HepG2 (cell line): ENCODE results near the gene DMRTB1. TPM values are rescaled to one million over a fixed set of nuclear protein-coding genes. Genes with fewer than 3 reads are reported as not detected.

Experiments used
- ATAC-seq: fragments of 200-7000 bp; cut with Tn5 transposase; 3 replicates; pipeline ENCODE4 v1.9.1; 2020; ENCODE audit warnings: mild to moderate bottlenecking, moderate library complexity
- BruUV-seq: library from RNA; stranded (reverse); fragments of 400-500 nt; replicated peaks from 2 replicates; lab custom pipeline; 2021; lab: Mats Ljungman, UMichigan
- CTCF ChIA-PET: fragments of 300-600 bp; formaldehyde crosslinking; extraction: SDS; loops from one replicate; lab custom pipeline; 2021; ENCODE audit warnings: low total read pairs, inconsistent platforms, low intra/inter-chr PET ratio; lab: Yijun Ruan, JAX
- POLR2A ChIA-PET: fragments of 350-600 bp; sonication (Branson Sonifier 250); formaldehyde crosslinking; loops from one replicate; lab custom pipeline; 2020; ENCODE audit warnings: antibody characterized with exemption, inconsistent platforms; lab: Yijun Ruan, JAX
- DNase-seq: peaks from one replicate; pipeline ENCODE4 v3.0.0-alpha.2; 2015; ENCODE audit warnings: low spot score
- FAIRE-seq: peaks from 3 replicates; lab custom pipeline; 2011; peaks lifted over from hg19 to GRCh38; lab: Jason Lieb, UNC
- H2AFZ ChIP-seq: one replicate; pipeline ENCODE4 v1.6.1; 2011; ENCODE audit warnings: low read length, inconsistent platforms
- H3K27ac ChIP-seq: fragments of 300-600 bp; 3 replicates; pipeline ENCODE4 v1.8.0; 2011; ENCODE audit warnings: mixed run types, mild to moderate bottlenecking, mixed read lengths, low read length, inconsistent platforms; ENCODE audit not compliant: insufficient read depth; ENCODE audit errors: extremely low read length
- H3K27me3 ChIP-seq, 2 experiments: fragments of 200-600 bp in 1 of 2; 2 replicates in 1 of 2; 3 replicates in 1 of 2; pipeline versions ENCODE4 v1.6.0 to v1.8.0; 2011; ENCODE audit warnings: low read length in 2 of 2, mild to moderate bottlenecking in 2 of 2, moderate library complexity in 2 of 2, inconsistent platforms in 1 of 2; ENCODE audit not compliant: insufficient read depth in 2 of 2, control insufficient read depth in 1 of 2
- H3K36me3 ChIP-seq, 2 experiments: fragments of 200-600 bp in 1 of 2; replicated peaks in 1 of 2; 2 replicates in 1 of 2; 3 replicates in 1 of 2; pipeline versions ENCODE4 v1.5.1 to v1.8.0; 2011; ENCODE audit warnings: low read length in 2 of 2, inconsistent platforms in 1 of 2; ENCODE audit not compliant: insufficient read depth in 2 of 2, control insufficient read depth in 1 of 2
- H3K4me1 ChIP-seq: 2 replicates; pipeline ENCODE4 v1.5.1; 2012; ENCODE audit warnings: low read length, inconsistent platforms; ENCODE audit not compliant: insufficient read depth
- H3K4me2 ChIP-seq: 2 replicates; pipeline ENCODE4 v1.6.0; 2011; ENCODE audit warnings: low read depth, low read length, inconsistent platforms
- H3K4me3 ChIP-seq, 3 experiments: fragments of 200-600 bp in 1 of 3; sonication (generic), shearing (Covaris generic) in 1 of 3; replicated peaks in 1 of 3; 2 replicates each; pipeline ENCODE4 v1.5.1; 2011 to 2016; ENCODE audit warnings: low read length in 3 of 3, inconsistent platforms in 2 of 3, low read depth in 2 of 3, mild to moderate bottlenecking in 2 of 3, control low read depth in 1 of 3, mixed read lengths in 1 of 3; ENCODE audit not compliant: insufficient read depth in 1 of 3
- H3K79me2 ChIP-seq: one replicate; pipeline ENCODE4 v1.6.1; 2011; ENCODE audit warnings: low read length, inconsistent platforms; ENCODE audit not compliant: insufficient read depth
- H3K9ac ChIP-seq: 2 replicates; pipeline ENCODE4 v1.6.0; 2011; ENCODE audit warnings: mild to moderate bottlenecking, low read depth, low read length, inconsistent platforms; ENCODE audit not compliant: insufficient read depth
- H3K9me3 ChIP-seq: 2 replicates; pipeline ENCODE4 v1.5.1; 2012; ENCODE audit warnings: mild to moderate bottlenecking, low read length
- H4K20me1 ChIP-seq: 2 replicates; pipeline ENCODE4 v1.6.0; 2011; ENCODE audit warnings: inconsistent platforms, mild to moderate bottlenecking, low read length, moderate library complexity; ENCODE audit not compliant: insufficient read depth
- AHR ChIP-seq: IDR thresholded peaks from 2 replicates; pipeline ENCODE4 v1.6.1; 2018; ENCODE audit warnings: missing genetic modification reagents, missing compliant biosample characterization
- CBX2 ChIP-seq, 2 experiments: fragments of 200-600 bp in 1 of 2; sonication (generic); formaldehyde crosslinking in 1 of 2; IDR thresholded peaks; 2 replicates each; pipeline versions ENCODE4 v1.7.0 to v1.8.1; 2018 to 2022; ENCODE audit warnings: low read depth in 2 of 2, low read length in 1 of 2, mild to moderate bottlenecking in 1 of 2, missing genetic modification reagents in 1 of 2
- EEA1 ChIP-seq: sonication (generic); formaldehyde crosslinking; IDR thresholded peaks from 2 replicates; pipeline ENCODE4 v1.5.1; 2020; ENCODE audit warnings: mild to moderate bottlenecking, missing genetic modification reagents, borderline replicate concordance
- FOSL1 ChIP-seq: sonication (generic); formaldehyde crosslinking; IDR thresholded peaks from 2 replicates; pipeline ENCODE4 v1.9.0; 2021; ENCODE audit warnings: missing genetic modification reagents, borderline replicate concordance
- SNRNP70 ChIP-seq: fragments of 200-400 bp; formaldehyde crosslinking; IDR thresholded peaks from 2 replicates; pipeline ENCODE4 v1.6.1; 2017; ENCODE audit warnings: mild to moderate bottlenecking, low read depth, low read length, moderate library complexity
- SP1 ChIP-seq, 2 experiments: fragments of 450-650 bp in 1 of 2; sonication (generic) in 1 of 2; formaldehyde crosslinking in 1 of 2; IDR thresholded peaks; 2 replicates each; pipeline versions ENCODE4 v1.4.0 to v1.6.1; 2016 to 2020; ENCODE audit warnings: missing genetic modification reagents in 1 of 2
- SSRP1 ChIP-seq: IDR thresholded peaks from 2 replicates; pipeline ENCODE4 v1.6.1; 2016; ENCODE audit warnings: control low read depth
- ZNF484 ChIP-seq: sonication (generic); formaldehyde crosslinking; IDR thresholded peaks from 2 replicates; pipeline ENCODE4 v1.5.1; 2020; ENCODE audit warnings: mild to moderate bottlenecking, low read depth, missing genetic modification reagents, borderline replicate concordance
- ZNF557 ChIP-seq: sonication (generic); formaldehyde crosslinking; IDR thresholded peaks from 2 replicates; pipeline ENCODE4 v1.4.0; 2020; ENCODE audit warnings: missing genetic modification reagents
- ZNF605 ChIP-seq: sonication (generic); formaldehyde crosslinking; IDR thresholded peaks from 2 replicates; pipeline ENCODE4 v1.8.0; 2022; ENCODE audit warnings: mild to moderate bottlenecking, missing genetic modification reagents
- WGBS: methylation state at CpG from one replicate; pipeline ENCODE4 v1.1.6; 2017; ENCODE audit warnings: low lambda C conversion rate; 5-methylcytosine and 5-hydroxymethylcytosine counted together
- in situ Hi-C: cut with HindIII; loops from 2 replicates; pipeline ENCODE4 v1.10.0; 2017; ENCODE audit warnings: low pct_unique_long_range_greater_than_20kb; ENCODE audit not compliant: extremely low pct_ligation_motif_present
- intact Hi-C: fragments of 100-400 bp; cut with micrococcal nuclease; formaldehyde crosslinking; loops from one replicate; pipeline ENCODE4 v1.10.0; 2022; ENCODE audit not compliant: unreplicated experiment
- polyA plus RNA-seq, 8 experiments: library from polyadenylated mRNA; depleted of rRNA in 3 of 8; stranded (reverse) in 7 of 8; unstranded in 1 of 8; fragments of >200 nt; fragmentation: Illumina TruSeq in 4 of 8; extraction: Trizol in 4 of 8; gene quantifications; 2 replicates each; pipeline versions ENCODE4 v1.2.1 to v1.2.3, GENCODE V29; 2011 to 2016; ENCODE audit warnings: low read depth in 4 of 8, missing spikeins in 1 of 8, mixed read lengths in 1 of 8; ENCODE audit not compliant: insufficient read depth in 1 of 8
- total RNA-seq, 5 experiments: library from RNA; depleted of rRNA; stranded (reverse); fragments of >200 nt; fragmentation: Illumina TruSeq; extraction: Trizol; gene quantifications; 2 replicates each; pipeline ENCODE4 v1.2.3, GENCODE V29; 2016; ENCODE audit warnings: low read depth in 1 of 5
- TF ChIP-seq, protein P1 (sequence below): sonication (generic); formaldehyde crosslinking; IDR thresholded peaks from 2 replicates; pipeline ENCODE4 v1.8.0; 2022; ENCODE audit warnings: missing genetic modification reagents, mild to moderate bottlenecking, moderate library complexity, borderline replicate concordance
- TF ChIP-seq, protein P2 (sequence below): sonication (generic); formaldehyde crosslinking; IDR thresholded peaks from 2 replicates; pipeline ENCODE4 v1.5.1; 2020; ENCODE audit warnings: mild to moderate bottlenecking, missing genetic modification reagents, borderline replicate concordance

Gene DMRTB1
- total and polyA plus RNA-seq, 2 of the 13 experiments (the other 11 are each of a cell fraction or from before 2014, with no cell fraction given) = not detected

DNA sequence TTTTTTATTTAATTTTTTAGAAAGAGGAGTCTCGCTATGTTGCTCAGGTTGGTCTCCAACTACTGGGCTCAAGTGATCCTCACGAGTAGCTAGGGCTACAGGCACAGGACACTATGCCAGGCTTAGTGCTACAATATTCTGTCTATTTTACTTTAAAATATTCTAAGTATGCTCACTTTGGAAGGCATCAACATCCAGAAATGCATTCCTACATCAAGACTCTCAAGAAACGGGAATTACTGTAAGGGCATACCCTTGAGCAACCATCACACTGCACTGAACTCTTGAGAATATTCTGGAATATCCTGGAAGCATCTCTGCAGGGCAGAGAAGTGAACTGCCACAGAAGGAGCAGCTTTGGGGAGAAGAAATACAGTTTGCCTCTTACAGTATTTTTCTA is 565 bp upstream of the DMRTB1 start:
- in situ Hi-C loops = no loop called here
- ChIA-PET CTCF (no interaction called here), POLR2A (no interaction called here)
- Histone ChIP-seq H3K4me3 (no peak overlapping the region), H4K20me1 (no peaks in the 10 kb centered on the region), H3K27ac (no peak overlapping the region), H2AFZ (no peak overlapping the region), H3K27me3 (peaks cover 3 to 30% of the 10 kb centered on the region in 2 experiments; a peak in 3 of 5 replicates), H3K9me3 (no peaks in the 10 kb centered on the region)
- DNase-seq (no peak), FAIRE-seq (no peak)
- TF ChIP-seq ZNF557 (CRISPR knock-in tag) (no peak), EEA1 (CRISPR knock-in tag) (no peak), SNRNP70 (no peak), SP1 (IDR thresholded peaks at IDR 0.05) (no peak), SP1 (CRISPR knock-in tag; IDR thresholded peaks at IDR 0.05) (no peak), SSRP1 (no peak), ZNF605 (CRISPR knock-in tag) (no peak), ZNF484 (CRISPR knock-in tag) (no peak), FOSL1 (CRISPR knock-in tag) (no peak), AHR (CRISPR knock-in tag) (no peak), CBX2 (IDR thresholded peaks at IDR 0.05; ENCODE audit: low read depth, low read length) (no peak), CBX2 (CRISPR knock-in tag; IDR thresholded peaks at IDR 0.05; ENCODE audit: low read depth) (no peak)
- TF ChIP-seq, protein P1, sequence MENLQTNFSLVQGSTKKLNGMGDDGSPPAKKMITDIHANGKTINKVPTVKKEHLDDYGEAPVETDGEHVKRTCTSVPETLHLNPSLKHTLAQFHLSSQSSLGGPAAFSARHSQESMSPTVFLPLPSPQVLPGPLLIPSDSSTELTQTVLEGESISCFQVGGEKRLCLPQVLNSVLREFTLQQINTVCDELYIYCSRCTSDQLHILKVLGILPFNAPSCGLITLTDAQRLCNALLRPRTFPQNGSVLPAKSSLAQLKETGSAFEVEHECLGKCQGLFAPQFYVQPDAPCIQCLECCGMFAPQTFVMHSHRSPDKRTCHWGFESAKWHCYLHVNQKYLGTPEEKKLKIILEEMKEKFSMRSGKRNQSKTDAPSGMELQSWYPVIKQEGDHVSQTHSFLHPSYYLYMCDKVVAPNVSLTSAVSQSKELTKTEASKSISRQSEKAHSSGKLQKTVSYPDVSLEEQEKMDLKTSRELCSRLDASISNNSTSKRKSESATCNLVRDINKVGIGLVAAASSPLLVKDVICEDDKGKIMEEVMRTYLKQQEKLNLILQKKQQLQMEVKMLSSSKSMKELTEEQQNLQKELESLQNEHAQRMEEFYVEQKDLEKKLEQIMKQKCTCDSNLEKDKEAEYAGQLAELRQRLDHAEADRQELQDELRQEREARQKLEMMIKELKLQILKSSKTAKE (CRISPR knock-in tag) = no peak
- TF ChIP-seq, protein P2, sequence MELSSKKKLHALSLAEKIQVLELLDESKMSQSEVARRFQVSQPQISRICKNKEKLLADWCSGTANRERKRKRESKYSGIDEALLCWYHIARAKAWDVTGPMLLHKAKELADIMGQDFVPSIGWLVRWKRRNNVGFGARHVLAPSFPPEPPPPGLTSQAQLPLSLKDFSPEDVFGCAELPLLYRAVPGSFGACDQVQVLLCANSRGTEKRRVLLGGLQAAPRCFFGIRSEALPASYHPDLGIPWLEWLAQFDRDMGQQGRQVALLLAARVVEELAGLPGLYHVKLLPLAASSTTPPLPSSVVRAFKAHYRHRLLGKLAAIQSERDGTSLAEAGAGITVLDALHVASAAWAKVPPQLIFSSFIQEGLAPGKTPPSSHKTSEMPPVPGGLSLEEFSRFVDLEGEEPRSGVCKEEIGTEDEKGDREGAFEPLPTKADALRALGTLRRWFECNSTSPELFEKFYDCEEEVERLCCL (CRISPR knock-in tag) = no peak
- TF ChIP-seq, all 625 proteins: peak for 0
- 6% methylated on average over 3 of the region's 3 CpGs for WGBS
- intact Hi-C loops = no loop called here
- Histone ChIP-seq H3K36me3 (no peaks in the 10 kb centered on the region), H3K4me1 (no peaks in the 10 kb centered on the region), H3K9ac (no peak overlapping the region), H3K79me2 (no peaks in the 10 kb centered on the region), H3K4me2 (no peak overlapping the region)
- ATAC-seq = no peak
- BruUV-seq = no TSS peak
